Smooth muscle cell (in vitro differentiated cells): ENCODE data around the gene DOCK3. TPM values are rescaled to one million over a fixed set of nuclear protein-coding genes. Genes with fewer than 3 reads are reported as not detected.
"Not testable (repeated sequence)": the region's sequence is repeated elsewhere in the genome, so short reads cannot be mapped to it uniquely, and the experiment has no call there.

ENCODE experiments used
- DNase-seq: peaks from one replicate; lab custom pipeline; 2025; ENCODE audit not compliant: unreplicated experiment; lab: John Stamatoyannopoulos, UW
- H2AFZ ChIP-seq: fragments of 200-600 bp; sonication (generic); 2 replicates; pipeline ENCODE4 v1.6.0; 2016; ENCODE audit warnings: antibody characterized with exemption, low read depth, mild to moderate bottlenecking
- H3F3A ChIP-seq: fragments of 200-600 bp; sonication (generic); 2 replicates; pipeline ENCODE4 v1.6.0; 2017; ENCODE audit warnings: antibody characterized with exemption, low read depth
- H3K27ac ChIP-seq: fragments of 200-600 bp; sonication (generic); 2 replicates; pipeline ENCODE4 v1.5.1; 2016; ENCODE audit warnings: low read depth, mild to moderate bottlenecking
- H3K27me3 ChIP-seq: fragments of 200-600 bp; sonication (generic); 2 replicates; pipeline ENCODE4 v1.6.1; 2016; ENCODE audit warnings: low read depth, mild to moderate bottlenecking
- H3K36me3 ChIP-seq: fragments of 200-600 bp; sonication (generic); 2 replicates; pipeline ENCODE4 v1.5.1; 2016; ENCODE audit warnings: low read depth
- H3K4me1 ChIP-seq: fragments of 200-600 bp; sonication (generic); 2 replicates; pipeline ENCODE4 v1.5.1; 2016; ENCODE audit warnings: low read depth
- H3K4me2 ChIP-seq: fragments of 200-600 bp; sonication (generic); 2 replicates; pipeline ENCODE4 v1.6.0; 2016; ENCODE audit warnings: mild to moderate bottlenecking
- H3K4me3 ChIP-seq: fragments of 200-600 bp; sonication (generic); 2 replicates; pipeline ENCODE4 v1.5.1; 2016; ENCODE audit warnings: mild to moderate bottlenecking
- H3K79me2 ChIP-seq: fragments of 200-600 bp; sonication (generic); 2 replicates; pipeline ENCODE4 v1.6.0; 2016; ENCODE audit warnings: low read depth, mild to moderate bottlenecking
- H3K9ac ChIP-seq: fragments of 200-600 bp; sonication (generic); 2 replicates; pipeline ENCODE4 v1.6.0; 2016; ENCODE audit warnings: low read depth
- H3K9me3 ChIP-seq: fragments of 200-600 bp; sonication (generic); replicated peaks from 2 replicates; pipeline ENCODE4 v1.5.1; 2016; ENCODE audit warnings: low read depth
- H4K20me1 ChIP-seq: fragments of 200-600 bp; sonication (generic); 2 replicates; pipeline ENCODE4 v1.6.0; 2016; ENCODE audit warnings: low read depth
- WGBS: methylation state at CpG from one replicate; pipeline ENCODE4 v1.1.7; 2016; ENCODE audit warnings: low lambda C conversion rate; 5-methylcytosine and 5-hydroxymethylcytosine counted together
- polyA plus RNA-seq: library from polyadenylated mRNA; unstranded; fragments of >200 nt; fragmentation: Nextera tagmentation; extraction: Ambion mirVana; gene quantifications from 2 replicates; pipeline ENCODE4 v1.2.1, GENCODE V29; 2016
- total RNA-seq: library from RNA; depleted of rRNA; stranded (reverse); fragments of >200 nt; gene quantifications from 2 replicates; pipeline ENCODE4 v1.2.3, GENCODE V29; 2014
- TF ChIP-seq, protein P1 (sequence below): fragments of 200-600 bp; sonication (generic); IDR thresholded peaks from 2 replicates; pipeline ENCODE4 v1.5.1; 2017; ENCODE audit warnings: borderline replicate concordance, mild to moderate bottlenecking, antibody characterized with exemption; ENCODE audit not compliant: insufficient read depth, poor library complexity, severe bottlenecking

Gene DOCK3
- total and polyA plus RNA-seq, 2 experiments from 2014 or later = 0.29 to 2.2 TPM

DNA sequence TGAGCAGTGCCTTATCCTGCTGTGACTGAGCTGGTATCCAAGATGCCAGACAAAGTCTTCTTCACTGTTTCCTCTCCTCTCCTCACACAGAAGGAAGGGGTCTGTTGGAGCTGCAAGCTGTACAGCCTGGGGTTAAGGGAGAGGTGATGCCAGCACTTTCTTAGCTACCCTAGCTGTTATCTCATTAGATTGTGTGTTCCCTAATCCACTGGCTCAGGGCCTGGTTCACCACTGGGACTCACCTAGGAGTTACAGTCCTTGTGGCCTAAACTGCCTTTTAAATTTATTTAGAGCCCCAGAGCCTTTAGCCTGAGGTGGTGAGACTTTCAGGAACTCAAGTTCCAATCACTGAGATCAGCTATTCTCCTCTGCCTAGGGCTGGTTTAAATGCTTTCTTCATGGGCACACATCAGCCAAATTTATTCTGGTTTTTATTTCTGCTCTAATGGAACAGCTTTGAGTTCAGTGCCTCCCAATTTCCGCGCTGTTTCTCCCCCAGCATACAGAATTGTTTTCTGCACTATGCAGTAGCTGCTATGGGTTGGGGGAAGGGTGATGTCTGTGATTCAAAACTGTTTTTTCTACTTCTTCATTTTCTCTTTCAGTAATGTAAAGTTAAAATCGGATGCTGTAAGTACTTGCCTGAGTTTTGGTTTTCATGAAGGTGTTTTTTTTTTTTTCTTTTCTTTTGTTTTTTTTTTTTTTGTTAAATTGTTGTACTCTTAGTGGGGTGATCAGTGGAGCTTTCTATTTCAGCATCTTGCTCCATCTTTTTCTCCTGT lies 198.8 kb downstream of the DOCK3 start:
- Histone ChIP-seq H3K79me2 (no peaks in the 10 kb centered on the region), H2AFZ (no peak overlapping the region), H3K4me1 (peaks cover 3% of the 10 kb centered on the region), H3K27me3 (no peaks in the 10 kb centered on the region), H3K9ac (no peak overlapping the region), H3K9me3 (no peaks in the 10 kb centered on the region), H3F3A (no peaks in the 10 kb centered on the region), H3K36me3 (no peaks in the 10 kb centered on the region), H3K4me2 (no peak overlapping the region), H3K4me3 (no peak overlapping the region), H4K20me1 (no peaks in the 10 kb centered on the region), H3K27ac (no peak overlapping the region)
- TF ChIP-seq, protein P1, sequence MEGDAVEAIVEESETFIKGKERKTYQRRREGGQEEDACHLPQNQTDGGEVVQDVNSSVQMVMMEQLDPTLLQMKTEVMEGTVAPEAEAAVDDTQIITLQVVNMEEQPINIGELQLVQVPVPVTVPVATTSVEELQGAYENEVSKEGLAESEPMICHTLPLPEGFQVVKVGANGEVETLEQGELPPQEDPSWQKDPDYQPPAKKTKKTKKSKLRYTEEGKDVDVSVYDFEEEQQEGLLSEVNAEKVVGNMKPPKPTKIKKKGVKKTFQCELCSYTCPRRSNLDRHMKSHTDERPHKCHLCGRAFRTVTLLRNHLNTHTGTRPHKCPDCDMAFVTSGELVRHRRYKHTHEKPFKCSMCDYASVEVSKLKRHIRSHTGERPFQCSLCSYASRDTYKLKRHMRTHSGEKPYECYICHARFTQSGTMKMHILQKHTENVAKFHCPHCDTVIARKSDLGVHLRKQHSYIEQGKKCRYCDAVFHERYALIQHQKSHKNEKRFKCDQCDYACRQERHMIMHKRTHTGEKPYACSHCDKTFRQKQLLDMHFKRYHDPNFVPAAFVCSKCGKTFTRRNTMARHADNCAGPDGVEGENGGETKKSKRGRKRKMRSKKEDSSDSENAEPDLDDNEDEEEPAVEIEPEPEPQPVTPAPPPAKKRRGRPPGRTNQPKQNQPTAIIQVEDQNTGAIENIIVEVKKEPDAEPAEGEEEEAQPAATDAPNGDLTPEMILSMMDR = no peak
- DNase-seq = no peak
- WGBS = 82% methylated on average over 3 of the region's 3 CpGs

DNA sequence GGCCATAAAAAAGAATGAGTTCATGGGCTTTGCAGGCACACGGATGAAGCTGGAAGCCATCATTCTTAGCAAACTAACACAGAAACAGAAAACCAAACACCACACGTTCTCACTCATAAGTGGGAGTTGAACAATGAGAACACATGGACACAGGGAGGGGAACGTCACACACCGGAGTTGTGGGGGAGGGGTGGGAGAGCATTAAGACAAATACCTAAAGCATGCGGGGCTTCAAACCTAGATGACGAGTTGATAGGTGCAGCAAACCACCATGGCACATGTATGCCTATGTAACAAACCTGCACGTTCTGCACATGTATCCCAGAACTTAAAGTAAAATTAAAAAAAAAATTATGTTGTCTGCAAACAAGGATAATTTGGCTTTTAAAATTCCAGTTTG lies 200.1 kb downstream of the DOCK3 start:
- 72% methylated on average over 7 of the region's 7 CpGs for WGBS
- not testable (repeated sequence) for H3K27ac ChIP-seq, H3K4me3 ChIP-seq, H4K20me1 ChIP-seq, H3K9me3 ChIP-seq, H3K36me3 ChIP-seq, H3K79me2 ChIP-seq, H3F3A ChIP-seq, H3K9ac ChIP-seq, H3K27me3 ChIP-seq, H3K4me1 ChIP-seq, H2AFZ ChIP-seq, DNase-seq, H3K4me2 ChIP-seq

DNA sequence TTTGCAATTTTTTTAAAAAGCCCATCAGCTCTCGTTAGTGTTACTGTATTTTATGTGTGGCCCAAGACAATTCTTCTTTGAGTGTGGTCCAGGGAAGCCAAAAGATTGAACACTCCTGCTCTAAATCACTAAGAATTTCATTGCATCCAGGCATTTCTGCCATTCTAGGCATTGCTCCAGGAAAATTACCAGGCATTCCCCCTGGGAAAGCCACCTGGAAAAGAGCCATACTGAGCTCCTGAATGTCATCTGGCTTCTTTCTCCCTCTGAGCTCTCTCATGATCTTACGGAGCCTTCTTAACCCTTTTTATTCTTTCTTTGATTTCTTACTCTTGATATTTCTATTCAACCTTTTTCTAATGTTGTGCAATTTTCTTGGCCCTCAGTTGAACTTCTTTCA lies 202.2 kb downstream of the DOCK3 start:
- H4K20me1 ChIP-seq = no peaks in the 10 kb centered on the region
- WGBS = 88% methylated on average over 2 of the region's 2 CpGs

DNA sequence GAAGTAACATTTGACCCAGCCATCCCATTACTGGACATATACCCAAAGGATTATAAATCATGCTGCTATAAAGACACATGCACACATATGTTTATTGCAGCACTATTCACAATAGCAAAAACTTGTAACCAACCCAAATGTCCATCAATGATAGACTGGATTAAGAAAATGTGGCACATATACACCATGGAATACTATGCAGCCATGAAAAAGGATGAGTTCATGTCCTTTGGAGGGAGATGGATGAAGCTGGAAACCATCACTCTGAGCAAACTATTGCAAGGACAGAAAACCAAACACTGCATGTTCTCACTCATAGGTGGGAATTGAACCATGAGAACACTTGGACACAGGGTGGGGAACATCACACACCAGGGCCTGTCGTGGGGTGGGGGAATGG lies 208.0 kb downstream of the DOCK3 start:
- not testable (repeated sequence) for H3K27ac ChIP-seq, DNase-seq, H3K27me3 ChIP-seq, H3K36me3 ChIP-seq, H3F3A ChIP-seq, H3K4me1 ChIP-seq, H3K9ac ChIP-seq, H3K9me3 ChIP-seq, H3K4me3 ChIP-seq, H2AFZ ChIP-seq, H3K79me2 ChIP-seq, H3K4me2 ChIP-seq, H4K20me1 ChIP-seq
- WGBS = 80% methylated on average over 1 of the region's 1 CpG

More for the DNA sequence above, 202.2 kb downstream of the DOCK3 start:
- H3K4me3 ChIP-seq = no peak overlapping the region
- H3F3A ChIP-seq = no peaks in the 10 kb centered on the region
- H3K4me1 ChIP-seq = peaks cover 3% of the 10 kb centered on the region
- no peaks in the 10 kb centered on the region for H3K36me3 ChIP-seq
- H3K9ac ChIP-seq = no peak overlapping the region
- H3K4me2 ChIP-seq = no peak overlapping the region
- H2AFZ ChIP-seq = no peak overlapping the region
- TF ChIP-seq, protein P1 = no peak
- H3K9me3 ChIP-seq = no peaks in the 10 kb centered on the region
- DNase-seq = no peak
- no peaks in the 10 kb centered on the region for H3K79me2 ChIP-seq
- H3K27ac ChIP-seq = no peak overlapping the region
- no peaks in the 10 kb centered on the region for H3K27me3 ChIP-seq
